ENCODE data around the gene PTPRM.

PTPRM gene

DNA sequence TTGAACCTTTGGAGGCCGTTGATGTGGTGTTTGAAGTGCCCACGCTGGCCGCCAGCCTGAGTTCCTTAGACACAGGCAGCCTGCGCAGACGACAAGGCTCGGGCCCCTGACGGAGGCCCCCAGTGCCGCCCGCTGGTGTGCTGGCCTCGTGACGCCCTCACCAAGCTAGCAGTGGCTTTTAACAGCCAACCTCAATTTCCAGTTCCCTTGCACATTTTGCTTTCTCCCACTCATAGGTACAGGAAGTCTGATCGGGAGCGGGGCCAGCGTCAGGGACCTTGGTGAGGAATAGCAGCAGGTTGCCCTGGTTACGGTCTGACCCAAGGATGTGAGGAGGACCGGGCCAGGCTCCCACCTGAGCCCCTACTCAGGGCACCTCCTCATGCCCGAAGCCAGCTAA is 834.5 kb downstream of the PTPRM start:
- TF ChIP-seq POLR2A (IDR thresholded peaks at IDR 0.05; ENCODE audit: extremely low read depth, insufficient read length) (no peak), MYC (IDR thresholded peaks at IDR 0.05; ENCODE audit: low read depth, low read length) (no peak)
- TF ChIP-seq, protein P1, sequence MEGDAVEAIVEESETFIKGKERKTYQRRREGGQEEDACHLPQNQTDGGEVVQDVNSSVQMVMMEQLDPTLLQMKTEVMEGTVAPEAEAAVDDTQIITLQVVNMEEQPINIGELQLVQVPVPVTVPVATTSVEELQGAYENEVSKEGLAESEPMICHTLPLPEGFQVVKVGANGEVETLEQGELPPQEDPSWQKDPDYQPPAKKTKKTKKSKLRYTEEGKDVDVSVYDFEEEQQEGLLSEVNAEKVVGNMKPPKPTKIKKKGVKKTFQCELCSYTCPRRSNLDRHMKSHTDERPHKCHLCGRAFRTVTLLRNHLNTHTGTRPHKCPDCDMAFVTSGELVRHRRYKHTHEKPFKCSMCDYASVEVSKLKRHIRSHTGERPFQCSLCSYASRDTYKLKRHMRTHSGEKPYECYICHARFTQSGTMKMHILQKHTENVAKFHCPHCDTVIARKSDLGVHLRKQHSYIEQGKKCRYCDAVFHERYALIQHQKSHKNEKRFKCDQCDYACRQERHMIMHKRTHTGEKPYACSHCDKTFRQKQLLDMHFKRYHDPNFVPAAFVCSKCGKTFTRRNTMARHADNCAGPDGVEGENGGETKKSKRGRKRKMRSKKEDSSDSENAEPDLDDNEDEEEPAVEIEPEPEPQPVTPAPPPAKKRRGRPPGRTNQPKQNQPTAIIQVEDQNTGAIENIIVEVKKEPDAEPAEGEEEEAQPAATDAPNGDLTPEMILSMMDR (IDR thresholded peaks at IDR 0.05; ENCODE audit: low read depth, low read length), result no peak
- H3K4me3 ChIP-seq (ENCODE audit: low read depth, low read length), result no peak overlapping the region
- DNase-seq (ENCODE audit: low read depth), result no peak

DNA sequence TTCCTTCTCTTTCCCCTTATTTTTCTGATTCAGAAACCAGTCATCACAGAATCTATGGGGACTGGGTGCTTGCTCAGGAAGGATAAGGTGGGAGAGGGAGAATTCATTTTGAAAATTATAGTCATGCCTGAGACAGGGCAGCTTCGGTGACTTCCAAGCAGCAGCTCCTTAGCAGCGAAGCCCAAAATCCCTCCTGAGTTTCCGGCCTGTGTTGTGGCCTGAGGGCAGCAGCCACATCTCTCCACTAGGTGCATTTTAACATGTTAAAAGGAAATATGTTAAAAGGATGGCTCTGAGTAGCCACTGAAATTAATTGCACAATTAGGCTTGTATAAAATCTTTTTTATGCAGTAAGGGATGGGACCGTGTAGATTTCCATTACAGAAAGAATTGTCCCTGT is 835.1 kb downstream of the PTPRM start:
- TF ChIP-seq MYC (IDR thresholded peaks at IDR 0.05; ENCODE audit: low read depth, low read length), result no peak
- TF ChIP-seq, protein P2, sequence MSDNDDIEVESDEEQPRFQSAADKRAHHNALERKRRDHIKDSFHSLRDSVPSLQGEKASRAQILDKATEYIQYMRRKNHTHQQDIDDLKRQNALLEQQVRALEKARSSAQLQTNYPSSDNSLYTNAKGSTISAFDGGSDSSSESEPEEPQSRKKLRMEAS (IDR thresholded peaks at IDR 0.05; ENCODE audit: low read depth, low read length), result no peak
- no peak for TF ChIP-seq POLR2A (IDR thresholded peaks at IDR 0.05; ENCODE audit: extremely low read depth, insufficient read length)
- TF ChIP-seq, protein P1 (IDR thresholded peaks at IDR 0.05; ENCODE audit: low read depth, low read length), result no peak
- no peak for DNase-seq (ENCODE audit: low read depth)
- H3K4me3 ChIP-seq (ENCODE audit: low read depth, low read length), result no peak overlapping the region

DNA sequence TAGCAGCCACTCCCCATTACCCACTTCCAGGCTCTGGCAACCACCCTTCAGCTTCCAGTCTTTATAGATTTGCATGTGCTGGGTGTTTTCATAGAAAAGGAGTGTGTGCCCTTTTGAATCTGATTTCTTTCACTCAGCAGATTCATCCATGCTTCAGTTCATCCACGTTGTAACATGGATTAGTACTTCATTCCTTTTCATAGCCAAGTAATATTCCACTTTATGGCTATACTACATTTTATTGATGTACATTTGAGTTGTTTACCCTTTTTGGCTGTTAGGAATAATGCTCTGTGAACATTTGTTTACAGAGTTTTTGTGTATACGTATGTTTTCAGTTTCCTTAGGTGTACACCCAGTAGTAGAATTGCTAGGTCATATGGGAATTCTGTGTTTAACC is 836.6 kb downstream of the PTPRM start:
- no peak for DNase-seq (ENCODE audit: low read depth)
- no peak overlapping the region for H3K4me3 ChIP-seq (ENCODE audit: low read depth, low read length)
- TF ChIP-seq MYC (IDR thresholded peaks at IDR 0.05; ENCODE audit: low read depth, low read length) (no peak), POLR2A (IDR thresholded peaks at IDR 0.05; ENCODE audit: extremely low read depth, insufficient read length) (no peak)
- TF ChIP-seq, protein P2 (IDR thresholded peaks at IDR 0.05; ENCODE audit: low read depth, low read length), result no peak
- TF ChIP-seq, protein P1 (IDR thresholded peaks at IDR 0.05; ENCODE audit: low read depth, low read length), result no peak

DNA sequence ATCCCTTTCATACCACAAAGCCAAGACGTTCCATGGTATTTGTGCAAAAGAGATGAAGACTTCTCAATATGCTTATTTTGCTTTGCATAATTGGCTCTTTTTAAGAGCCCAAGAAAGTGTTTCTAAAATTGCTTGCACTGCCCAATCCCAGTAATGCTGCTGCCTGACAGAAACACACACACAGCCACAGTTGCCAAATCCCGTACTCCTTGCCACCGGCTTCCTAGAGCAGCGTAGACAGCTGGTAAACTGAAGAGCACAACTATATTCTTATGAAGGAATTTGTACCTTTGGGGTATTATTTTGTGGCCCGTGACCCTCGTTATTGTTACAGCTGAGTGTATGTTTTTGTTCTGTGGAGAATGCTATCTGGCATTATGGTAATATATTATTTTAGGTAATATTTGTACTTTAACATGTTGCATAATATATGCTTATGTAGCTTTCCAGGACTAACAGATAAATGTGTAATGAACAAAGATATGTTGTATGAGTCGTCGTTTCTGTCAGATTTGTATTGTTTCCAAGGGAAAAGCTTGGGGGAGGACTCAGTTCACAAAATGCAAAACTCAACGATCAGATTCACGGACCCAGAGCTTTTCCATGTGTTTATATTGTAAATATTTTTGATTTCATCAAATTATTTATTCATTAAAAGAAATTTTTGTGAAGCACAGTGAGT is 839.2 kb downstream of the PTPRM start:
- no peak for DNase-seq (ENCODE audit: low read depth)
- no peak overlapping the region for H3K4me3 ChIP-seq (ENCODE audit: low read depth, low read length)
- TF ChIP-seq, protein P2 (IDR thresholded peaks at IDR 0.05; ENCODE audit: low read depth, low read length), result no peak
- no peak for TF ChIP-seq MYC (IDR thresholded peaks at IDR 0.05; ENCODE audit: low read depth, low read length)
- no peak for TF ChIP-seq POLR2A (IDR thresholded peaks at IDR 0.05; ENCODE audit: extremely low read depth, insufficient read length)
- TF ChIP-seq, protein P1 (IDR thresholded peaks at IDR 0.05; ENCODE audit: low read depth, low read length), result no peak

DNA sequence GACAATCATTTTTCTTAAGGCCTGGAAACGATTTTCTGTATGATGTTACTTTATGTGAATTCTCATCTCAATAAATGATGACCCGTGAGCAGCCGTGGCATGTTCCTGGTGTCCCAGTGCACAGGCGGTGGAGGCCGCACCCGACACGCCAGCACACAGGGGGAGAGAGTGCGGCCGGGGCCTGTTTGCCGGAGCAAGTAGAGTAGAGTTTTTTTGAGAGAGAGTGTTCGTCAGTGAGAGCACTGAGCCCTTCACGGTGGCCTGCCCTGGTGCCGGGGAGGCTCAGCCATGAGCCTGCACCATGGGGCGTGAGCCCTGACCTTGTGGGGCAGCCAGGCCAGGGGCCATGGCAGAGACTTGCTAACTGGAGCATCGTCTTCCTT is 839.7 kb downstream of the PTPRM start:
- no peak overlapping the region for H3K4me3 ChIP-seq (ENCODE audit: low read depth, low read length)
- TF ChIP-seq, protein P1 (IDR thresholded peaks at IDR 0.05; ENCODE audit: low read depth, low read length), result no peak
- TF ChIP-seq POLR2A (IDR thresholded peaks at IDR 0.05; ENCODE audit: extremely low read depth, insufficient read length), result no peak
- TF ChIP-seq MYC (IDR thresholded peaks at IDR 0.05; ENCODE audit: low read depth, low read length), result no peak
- TF ChIP-seq, protein P2 (IDR thresholded peaks at IDR 0.05; ENCODE audit: low read depth, low read length), result no peak
- DNase-seq (ENCODE audit: low read depth), result no peak
